Erythroblast (primary cell): Measurements from ENCODE around the gene SLC38A3.

Experiments used
- DNase-seq, 2 experiments: peaks; one replicate each; lab custom pipeline; 2025; lab: John Stamatoyannopoulos, UW
- GATA1 ChIP-seq: IDR thresholded peaks from 2 replicates; pipeline ENCODE4 v1.6.1; 2011; ENCODE audit warnings: low read depth, mild to moderate bottlenecking, control low read depth, low read length, moderate library complexity
- POLR2A ChIP-seq: IDR thresholded peaks from 2 replicates; pipeline ENCODE4 v1.6.1; 2011; ENCODE audit warnings: mild to moderate bottlenecking, low read length

The SLC38A3 gene

DNA sequence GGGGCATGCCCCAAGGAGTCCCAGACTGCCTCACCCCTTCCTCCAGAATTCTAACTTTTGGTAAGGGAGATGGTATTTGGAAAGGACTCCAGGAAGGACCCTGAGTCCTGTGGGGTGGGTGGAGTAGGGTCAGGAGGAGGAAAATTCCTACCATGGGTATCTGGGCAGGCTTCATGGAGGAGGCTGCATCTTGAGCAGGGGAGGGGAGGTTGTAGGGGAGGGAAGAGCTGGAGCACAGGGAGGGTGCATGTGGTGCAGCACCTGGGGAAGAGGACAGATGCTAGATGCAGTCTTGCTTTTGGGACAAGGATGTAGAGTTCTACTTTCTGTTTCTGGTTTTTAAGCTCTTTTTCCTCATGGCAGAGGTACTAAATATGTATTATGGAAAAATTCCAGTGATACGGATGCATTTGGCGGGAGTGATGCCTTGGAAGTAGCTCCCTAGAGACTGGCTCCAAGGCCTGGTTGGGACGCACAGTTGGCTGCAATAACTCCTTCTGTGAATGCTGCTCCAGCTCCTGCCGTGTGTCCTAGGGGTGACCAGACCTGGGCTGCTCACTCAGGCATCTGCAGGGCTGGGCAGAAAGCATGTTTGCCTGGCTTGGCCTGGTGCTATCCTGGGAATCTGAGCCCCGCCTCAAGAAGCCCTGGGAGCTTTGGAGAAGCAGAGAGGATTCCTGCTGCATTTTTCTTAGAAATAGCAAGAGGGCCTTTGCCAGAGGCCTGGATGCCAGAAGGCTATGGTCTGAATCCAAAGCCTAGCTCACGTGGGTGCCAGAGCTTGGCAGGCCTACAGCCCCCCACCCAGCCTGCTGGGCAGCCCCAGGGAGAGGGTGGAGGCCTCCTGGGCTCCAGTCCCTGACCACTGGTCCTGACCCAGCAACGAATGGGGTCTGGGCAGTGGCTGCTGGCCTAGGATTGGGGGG is 39.8 kb upstream of the SLC38A3 start:
- DNase-seq: no peak
- TF ChIP-seq GATA1: no peak

DNA sequence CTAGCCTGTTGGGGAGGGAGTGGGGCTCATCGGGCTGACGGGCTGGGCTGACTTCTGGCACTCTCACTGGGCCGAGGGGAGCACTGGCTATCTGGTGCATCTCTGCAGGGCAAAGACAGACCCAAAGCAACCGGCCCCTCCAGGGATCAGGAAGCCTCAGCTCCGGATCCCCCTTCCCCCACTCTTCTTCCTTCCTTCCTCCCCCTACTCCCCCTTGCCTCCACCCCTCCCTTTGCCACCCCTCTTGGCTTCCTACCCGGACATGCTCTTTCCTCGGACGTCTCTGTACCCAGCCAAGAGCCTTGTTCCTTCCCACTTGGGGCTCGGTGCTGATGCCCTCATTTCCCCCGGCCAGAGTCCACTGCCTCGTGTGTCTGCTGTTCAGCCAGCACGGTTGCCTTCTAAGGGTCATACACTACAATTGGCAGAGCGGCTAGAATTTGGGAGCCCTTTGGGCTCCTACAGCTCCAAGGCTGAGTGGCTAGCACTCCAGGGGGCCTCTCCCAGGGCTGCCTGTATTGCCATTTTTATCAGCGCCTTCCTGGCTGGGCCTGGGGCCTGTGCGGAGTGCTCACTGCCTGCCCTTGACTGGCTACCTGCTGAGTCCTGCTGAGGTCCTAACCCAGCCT is 39.0 kb upstream of the SLC38A3 start:
- no peak for DNase-seq

DNA sequence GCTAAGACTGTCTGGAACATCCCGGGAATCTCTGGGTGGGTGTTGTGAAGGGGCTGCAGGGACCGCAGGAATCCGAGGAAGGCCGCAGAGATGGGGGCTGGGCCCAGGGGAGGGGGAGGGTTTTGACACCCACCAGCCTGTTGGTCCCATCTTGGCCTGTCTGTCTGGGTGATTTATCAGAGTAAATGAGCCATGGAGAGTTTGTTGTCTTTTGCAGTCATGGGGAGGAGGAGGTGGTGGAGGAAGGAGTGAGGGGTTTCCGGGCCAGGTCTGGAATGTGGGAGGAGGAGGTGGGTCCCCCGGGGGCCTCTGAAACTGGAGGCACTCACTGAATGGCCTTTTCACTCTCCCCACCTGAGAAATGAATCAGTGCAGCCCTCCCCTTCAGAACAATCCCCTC is 38.5 kb upstream of the SLC38A3 start:
- no peak for TF ChIP-seq GATA1
- no peak for TF ChIP-seq POLR2A
- no peak for DNase-seq

More for the DNA sequence above, 39.0 kb upstream of the SLC38A3 start:
- TF ChIP-seq POLR2A (no peak), GATA1 (no peak)

DNA sequence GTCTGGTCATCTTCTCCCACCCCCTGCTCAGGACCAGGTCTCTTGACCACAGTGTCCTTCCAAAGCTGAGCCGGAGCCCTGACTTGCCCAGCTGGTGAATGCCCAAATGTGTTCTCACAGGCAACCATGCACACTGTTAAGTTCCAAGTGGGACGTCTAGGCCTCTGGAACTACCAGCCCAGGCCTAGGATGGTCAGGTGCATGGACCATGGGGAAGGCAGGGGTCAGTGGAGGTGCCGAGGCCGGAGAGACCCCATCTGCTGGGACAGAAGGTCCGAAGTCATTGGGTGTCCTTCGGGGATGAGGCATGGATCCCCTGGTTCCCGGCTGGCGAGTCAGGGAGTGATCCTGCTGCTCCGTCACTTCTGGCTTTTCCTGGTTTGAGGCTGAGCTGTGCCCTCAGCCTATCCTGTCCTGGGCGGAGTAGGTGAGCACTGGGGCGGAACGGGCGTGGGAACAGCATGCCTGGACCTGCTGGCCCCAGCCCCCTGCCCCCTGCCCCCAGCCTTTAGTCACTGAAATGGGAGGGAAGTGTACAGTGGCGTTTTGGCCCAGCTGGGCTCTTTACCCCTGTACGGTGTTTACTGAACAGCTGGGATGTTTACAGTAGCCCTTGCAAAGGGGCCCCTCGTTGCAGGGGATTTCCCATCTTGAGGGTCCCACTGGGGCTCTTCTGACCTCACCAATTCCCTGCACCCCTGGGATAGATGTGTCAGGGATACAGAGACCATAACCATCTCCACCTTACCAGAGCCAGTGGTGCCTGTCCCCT is 37.8 kb upstream of the SLC38A3 start:
- DNase-seq: no peak
- no peak for TF ChIP-seq GATA1
- TF ChIP-seq POLR2A: no peak

DNA sequence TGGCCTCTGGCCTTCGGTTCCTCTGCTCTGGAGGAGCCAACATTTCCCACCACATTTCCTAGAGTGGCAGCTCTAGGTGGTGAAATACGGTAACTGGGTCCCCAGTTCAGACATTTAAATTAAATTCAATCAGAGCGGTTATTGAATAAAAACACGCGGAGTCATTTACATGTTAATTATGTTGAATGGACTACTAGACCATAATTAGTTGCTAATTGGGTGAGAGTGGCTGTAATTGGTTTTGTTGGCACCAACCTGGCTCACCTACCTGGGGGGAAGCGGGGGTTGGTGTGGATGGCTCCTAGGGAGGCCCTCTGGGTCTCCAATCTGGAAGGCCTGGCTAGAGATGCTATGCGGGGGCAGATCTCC is 37.2 kb upstream of the SLC38A3 start:
- no peak for TF ChIP-seq GATA1
- no peak for TF ChIP-seq POLR2A
- DNase-seq: no peak

DNA sequence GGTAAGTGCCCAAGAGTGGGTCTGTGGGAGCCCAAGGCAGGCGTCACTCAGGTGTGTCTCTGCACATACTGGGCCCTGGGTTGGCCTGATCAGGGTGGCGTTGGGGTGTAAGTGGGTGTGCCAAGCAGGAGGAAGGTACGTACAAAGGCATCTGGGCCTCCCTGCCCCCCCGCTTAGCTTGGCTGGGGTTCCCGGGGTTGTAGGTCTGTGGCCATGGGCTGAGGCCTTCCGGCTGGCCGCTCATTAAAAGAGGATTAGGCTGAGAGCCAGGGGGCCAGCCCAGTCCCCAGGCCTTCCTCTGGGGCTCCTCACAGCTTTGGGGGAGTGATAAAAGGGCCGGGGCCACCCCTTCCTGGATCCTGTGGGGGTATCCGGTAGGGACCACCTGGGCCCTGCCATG is 36.7 kb upstream of the SLC38A3 start:
- TF ChIP-seq GATA1: no peak
- TF ChIP-seq POLR2A: no peak
- no peak for DNase-seq

DNA sequence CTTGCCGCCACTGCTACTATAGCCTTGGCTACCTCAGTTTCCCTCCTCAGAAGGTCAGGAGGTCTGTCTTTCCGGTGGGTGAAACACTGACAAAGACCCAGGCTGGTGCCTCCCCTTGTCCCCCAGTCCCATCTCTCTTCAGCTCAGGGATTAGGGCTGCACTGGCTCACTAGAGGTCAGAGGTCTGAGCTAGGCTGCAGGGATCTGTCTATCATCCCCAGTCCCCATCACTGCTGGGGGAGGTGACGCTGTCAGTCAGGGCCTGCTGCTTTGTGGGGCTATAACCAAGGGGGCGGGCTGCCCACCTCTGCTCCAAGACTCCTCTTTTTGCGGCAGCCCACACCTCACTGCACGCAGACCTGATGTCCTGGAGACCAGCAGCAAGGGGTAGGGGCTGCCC is 36.3 kb upstream of the SLC38A3 start:
- TF ChIP-seq GATA1: no peak
- TF ChIP-seq POLR2A: no peak
- DNase-seq: no peak

DNA sequence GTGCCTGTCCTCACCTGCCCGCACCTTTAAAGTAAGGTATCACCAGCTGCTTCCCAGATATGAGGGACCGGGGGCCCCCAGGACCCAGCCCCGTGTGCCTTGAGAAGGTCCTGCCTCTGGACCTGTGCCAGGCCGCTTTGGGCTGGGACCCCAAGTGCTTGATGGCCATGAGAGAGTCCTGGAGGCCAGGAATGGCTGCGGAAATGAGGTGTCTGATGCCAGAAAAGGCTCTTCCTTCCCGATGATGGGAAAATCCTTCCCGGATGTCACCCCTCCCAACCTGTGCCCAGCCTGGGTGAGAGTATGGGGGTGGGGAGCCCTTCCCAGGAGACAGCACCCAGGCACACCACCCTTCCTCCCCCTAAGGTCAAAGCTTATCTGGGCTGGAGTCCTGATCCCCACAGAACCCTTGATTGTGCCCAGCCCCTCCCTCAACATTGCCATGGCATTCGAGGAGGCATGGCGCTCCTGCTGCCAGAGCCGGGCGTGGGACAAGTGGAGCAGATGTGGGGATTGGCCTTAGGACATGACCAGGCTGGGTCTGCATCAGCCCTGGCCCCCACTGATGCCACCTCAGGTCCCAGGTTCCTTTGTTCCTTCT is 35.7 kb upstream of the SLC38A3 start:
- no peak for DNase-seq
- TF ChIP-seq GATA1 (no peak), POLR2A (no peak)

DNA sequence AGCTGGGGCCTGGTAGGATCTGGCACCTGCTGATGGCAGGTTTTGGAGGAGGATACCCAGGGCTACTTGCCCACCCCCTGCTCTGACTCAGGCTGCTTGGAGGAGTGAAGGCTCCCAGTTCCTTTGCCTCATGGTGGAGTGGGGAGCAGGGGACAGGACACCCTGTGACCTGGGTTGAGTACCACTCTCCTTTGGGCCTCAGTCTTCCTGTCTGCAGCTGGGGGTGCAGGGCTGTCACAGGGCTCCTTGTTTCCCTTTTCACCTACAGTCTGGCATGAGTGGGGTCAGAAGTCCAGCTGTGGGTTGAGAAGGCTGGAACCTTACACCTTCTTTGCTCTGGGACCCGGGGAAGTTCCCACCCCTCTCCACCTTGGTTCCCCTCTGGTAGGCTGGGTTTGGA is 35.2 kb upstream of the SLC38A3 start:
- no peak for DNase-seq
- no peak for TF ChIP-seq GATA1
- TF ChIP-seq POLR2A: no peak

DNA sequence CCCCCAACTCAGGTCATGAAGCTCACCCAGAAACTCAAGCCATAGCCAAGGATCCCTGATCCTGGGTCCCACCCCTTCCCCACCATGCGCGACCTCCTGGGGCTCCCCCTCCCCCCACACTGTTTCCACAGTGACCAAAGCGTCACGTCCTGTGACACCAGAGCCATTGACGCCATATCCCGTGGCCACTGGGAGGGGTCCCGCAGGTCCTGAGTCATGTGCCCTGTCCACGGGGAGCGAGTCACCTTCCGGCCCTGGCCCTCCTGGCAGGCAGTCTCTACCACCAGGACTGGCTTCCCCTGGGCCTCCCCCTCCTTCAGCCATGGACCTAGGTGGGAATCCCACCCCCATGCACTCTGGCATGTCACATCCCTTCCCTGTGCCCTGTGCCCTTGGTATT is 34.4 kb upstream of the SLC38A3 start:
- no peak for TF ChIP-seq POLR2A
- DNase-seq: no peak

DNA sequence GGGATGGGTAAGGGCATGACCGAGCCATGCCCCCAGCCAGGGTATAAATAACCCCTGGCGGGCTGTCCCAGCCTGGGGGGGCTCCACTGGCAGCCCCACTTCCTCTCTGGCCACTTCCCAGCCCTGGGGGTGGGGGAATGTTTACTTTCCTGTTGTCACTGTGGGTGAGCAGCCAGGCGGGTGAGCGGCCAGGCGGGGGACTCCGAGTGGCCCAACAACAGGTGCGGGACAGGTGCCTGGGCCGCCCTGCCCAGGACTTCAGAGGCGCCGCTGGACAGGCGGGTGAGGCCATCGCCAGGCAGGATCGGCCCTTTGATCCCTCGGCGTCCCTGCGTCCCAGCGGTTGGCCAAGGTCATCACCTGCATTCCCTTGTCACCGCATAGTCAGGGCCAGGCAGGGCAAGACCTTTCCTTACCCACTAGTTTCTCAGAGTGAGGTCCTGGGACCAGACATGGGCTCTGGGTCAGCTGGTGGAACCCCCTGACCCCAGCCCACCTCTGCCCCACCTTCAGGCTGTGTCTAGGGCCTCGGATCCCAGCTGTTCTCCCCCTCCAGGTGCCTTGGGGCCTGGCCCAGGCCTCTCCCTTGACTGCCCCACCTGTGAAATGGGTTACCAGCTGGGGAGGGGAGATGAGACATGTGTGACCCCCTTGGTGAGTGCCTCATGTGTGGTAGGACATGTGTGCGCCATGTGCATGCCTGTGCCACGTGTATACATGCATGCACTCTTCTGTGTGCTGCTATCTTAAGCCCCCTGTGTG is 33.4 kb upstream of the SLC38A3 start:
- TF ChIP-seq POLR2A: no peak
- no peak for TF ChIP-seq GATA1
- DNase-seq: no peak

DNA sequence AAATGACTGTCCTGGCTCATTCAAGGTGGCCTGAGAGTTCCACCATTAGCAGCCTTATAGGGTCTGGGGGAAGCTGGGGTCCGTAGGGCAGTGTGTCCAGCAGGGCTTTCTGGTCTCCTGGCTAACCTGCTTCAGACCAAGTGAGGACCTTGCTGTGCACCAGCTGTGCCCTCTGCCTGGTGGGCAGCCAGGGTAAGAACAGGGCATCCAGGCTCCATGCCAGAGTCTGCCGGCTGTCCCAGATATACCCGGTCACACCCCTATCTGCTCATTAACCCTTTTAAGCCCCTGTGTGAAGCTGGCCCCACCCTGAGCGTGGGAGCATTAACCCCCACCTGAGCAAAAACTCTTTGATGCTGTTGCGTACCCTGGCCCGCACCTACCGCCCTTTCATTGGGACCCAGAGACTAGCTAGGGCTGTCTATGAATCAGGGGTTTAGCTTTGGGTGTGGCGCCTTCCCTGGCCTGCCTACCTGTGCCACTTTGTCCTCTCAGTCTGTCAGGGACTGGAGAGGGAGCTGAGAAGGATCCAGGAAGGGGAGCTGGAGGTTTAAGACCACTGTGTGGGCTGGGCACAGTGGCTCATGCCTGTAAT is 32.3 kb upstream of the SLC38A3 start:
- DNase-seq: no peak
- TF ChIP-seq POLR2A: no peak
- TF ChIP-seq GATA1: no peak
